Upper lobe of left lung (tissue), 4 donors: ENCODE measurements around the gene RACGAP1.

Experiments
- POLR2A ChIP-seq, 4 donors: fragments of 450-650 bp; IDR thresholded peaks; one replicate each; pipeline ENCODE4 v1.5.1; 2016 to 2017; ENCODE audit warnings: antibody characterized with exemption in 4 of 4, mild to moderate bottlenecking in 2 of 4
- POLR2AphosphoS5 ChIP-seq, 2 donors: sonication (generic); formaldehyde crosslinking; IDR thresholded peaks; one replicate each; pipeline ENCODE4 v1.5.1; 2017; ENCODE audit warnings: antibody characterized with exemption in 2 of 2
- TF ChIP-seq, protein P1 (sequence below), 6 experiments: fragments of 450-650 bp in 4 of 6; fragments of 200-600 bp in 2 of 6; sonication (generic) in 2 of 6; IDR thresholded peaks; one replicate each; pipeline ENCODE4 v1.5.1; 2016 to 2019; ENCODE audit warnings: antibody characterized with exemption in 6 of 6

- TF ChIP-seq, protein P1, sequence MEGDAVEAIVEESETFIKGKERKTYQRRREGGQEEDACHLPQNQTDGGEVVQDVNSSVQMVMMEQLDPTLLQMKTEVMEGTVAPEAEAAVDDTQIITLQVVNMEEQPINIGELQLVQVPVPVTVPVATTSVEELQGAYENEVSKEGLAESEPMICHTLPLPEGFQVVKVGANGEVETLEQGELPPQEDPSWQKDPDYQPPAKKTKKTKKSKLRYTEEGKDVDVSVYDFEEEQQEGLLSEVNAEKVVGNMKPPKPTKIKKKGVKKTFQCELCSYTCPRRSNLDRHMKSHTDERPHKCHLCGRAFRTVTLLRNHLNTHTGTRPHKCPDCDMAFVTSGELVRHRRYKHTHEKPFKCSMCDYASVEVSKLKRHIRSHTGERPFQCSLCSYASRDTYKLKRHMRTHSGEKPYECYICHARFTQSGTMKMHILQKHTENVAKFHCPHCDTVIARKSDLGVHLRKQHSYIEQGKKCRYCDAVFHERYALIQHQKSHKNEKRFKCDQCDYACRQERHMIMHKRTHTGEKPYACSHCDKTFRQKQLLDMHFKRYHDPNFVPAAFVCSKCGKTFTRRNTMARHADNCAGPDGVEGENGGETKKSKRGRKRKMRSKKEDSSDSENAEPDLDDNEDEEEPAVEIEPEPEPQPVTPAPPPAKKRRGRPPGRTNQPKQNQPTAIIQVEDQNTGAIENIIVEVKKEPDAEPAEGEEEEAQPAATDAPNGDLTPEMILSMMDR (IDR thresholded peaks at IDR 0.05), result no peak
- TF ChIP-seq POLR2A (IDR thresholded peaks at IDR 0.05) (no peak), POLR2AphosphoS5 (IDR thresholded peaks at IDR 0.05) (no peak)
Measured at GRCh38 chr12:50006280-50006679, 19.0 kb downstream of the RACGAP1 start.
